GM19468 (cell line): ENCODE data around the gene DBNL.

Experiments used
- ATAC-seq: cut with Tn5 transposase; IDR thresholded peaks from one replicate; pipeline ENCODE4 v1.9.1; 2021; ENCODE audit warnings: mild to moderate bottlenecking, moderate library complexity, moderate number of reproducible peaks; ENCODE audit not compliant: unreplicated experiment; ENCODE audit errors: extremely low read depth

DBNL gene

DNA sequence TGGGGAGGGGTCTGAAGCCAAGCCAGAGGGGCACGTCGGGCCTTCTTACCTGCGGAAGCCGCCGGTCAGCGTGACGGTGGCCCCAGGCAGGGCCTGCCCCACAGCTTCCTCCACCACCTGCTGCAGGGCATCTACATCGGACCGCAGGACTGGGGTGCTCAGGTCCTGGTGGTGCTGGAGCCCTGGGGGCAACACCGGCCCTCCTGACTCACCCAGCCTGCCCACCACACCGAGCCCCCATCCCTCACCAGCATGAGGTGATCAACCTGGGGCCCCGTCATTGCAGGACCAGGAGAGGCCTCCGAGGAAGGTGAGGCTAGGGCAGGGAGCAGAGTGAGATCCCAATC is 29.8 kb downstream of the DBNL start:
- no peak for ATAC-seq

DNA sequence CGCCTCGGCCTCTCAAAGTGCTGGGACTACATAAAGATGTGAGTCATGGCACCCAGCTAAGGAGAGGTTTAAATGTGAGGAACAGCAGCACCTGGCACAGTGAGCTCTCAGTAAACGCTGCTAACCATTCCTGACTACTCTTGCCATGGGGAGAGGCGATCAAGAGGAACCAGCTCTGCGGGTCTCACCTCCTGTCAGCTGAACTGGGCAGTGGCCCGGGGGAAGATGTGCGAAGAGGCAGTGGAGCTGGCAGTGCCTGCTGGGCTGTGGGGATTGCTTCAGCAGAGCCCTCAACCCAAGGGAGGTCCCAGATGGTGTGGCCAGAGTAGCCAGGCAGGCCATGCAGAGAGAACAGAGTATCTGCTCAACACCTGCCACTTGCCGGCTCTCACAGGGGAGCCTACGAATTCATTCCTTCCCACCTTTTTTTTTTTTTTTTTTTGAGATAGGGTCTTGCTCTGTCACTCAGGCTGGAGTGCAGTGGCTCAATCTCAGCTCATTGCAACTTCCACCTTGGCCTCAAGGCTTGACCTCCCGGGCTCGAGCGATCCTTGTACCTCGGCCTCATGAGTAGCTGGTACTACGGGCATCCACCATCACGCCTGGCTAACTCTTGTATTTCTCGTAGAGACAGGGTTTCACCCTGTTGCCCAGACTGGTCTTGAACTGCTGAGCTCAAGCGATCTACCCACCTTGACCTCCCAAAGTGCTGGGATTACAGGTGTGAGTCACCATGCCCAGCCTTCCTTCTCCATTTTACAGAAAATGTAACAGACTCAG is 31.0 kb downstream of the DBNL start:
- no peak for ATAC-seq

DNA sequence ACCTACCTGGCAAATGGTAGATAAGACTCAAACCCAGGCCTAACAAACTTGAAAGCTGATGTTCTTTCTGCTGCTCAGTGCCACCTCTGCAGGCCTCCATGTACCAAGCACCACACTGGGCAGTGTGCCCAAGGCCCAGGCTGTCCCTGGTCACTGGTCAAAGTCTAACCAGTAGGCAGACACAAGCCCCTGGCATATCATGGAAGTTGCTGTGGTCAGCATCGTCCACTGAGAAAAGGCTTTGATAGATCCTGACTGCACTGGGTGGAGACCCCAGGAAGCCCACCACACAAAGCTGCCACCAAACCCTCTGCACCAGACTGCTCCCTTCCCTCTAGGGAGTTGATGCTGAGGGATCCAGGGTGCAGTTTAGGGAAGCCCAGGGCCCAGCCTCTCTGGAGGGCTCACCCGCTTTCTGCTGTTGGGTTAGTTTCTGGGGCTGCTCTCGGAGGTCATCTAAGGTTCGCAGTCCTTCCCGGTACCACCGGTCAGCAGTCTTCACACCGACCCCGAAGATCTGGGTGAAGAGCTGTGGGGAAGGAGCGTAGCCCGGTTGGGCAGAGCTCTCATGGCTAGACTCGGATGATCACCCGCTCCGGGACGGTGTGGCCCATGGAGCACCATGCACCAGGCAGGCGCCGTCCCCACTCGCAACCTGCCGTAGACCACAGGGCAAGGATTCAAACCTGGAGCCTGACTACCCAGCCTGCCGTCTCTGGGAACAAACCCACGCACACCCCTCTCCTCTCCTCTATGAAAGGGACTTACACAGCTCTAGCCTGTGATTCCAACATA is 31.8 kb downstream of the DBNL start:
- no peak for ATAC-seq

DNA sequence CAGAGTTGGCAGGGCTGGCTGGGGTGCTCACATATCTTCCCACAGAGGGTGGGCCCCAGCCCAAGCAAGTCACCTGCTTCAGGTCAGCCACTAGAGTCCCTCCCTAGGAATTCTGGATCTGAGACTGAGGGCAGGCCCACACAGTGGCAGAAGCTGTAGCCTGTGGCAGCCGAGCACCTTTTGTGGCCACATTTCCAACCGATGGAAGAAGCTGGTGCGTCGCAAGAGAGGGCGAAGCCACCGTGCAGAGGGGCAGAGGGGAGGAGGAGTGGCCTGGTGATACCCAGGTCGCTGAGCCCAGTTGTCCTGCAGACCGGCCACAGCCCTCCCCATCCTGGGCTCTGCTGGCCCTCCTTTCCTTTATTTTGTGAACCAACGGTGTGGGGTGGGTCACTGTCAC is 32.6 kb downstream of the DBNL start:
- no peak for ATAC-seq

DNA sequence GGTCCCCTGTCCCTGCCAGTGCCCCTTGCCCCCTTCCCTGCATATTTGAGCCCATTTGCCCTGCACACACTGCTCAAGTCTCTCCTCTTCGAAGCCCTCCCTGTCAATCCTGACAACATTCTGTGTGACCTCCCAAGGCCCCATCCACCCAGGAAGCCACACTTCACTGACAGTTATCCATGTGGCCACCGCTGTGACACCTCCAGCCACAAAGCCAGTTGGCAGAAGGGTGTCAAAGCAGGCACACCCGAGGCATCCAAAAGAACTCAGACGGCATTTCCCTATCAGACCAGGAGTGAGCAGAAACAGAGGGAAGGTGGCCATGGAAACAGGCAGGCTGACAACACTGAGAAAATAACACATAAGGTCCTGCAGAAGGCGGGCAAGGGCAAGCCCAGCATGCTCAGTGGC is 33.2 kb downstream of the DBNL start:
- ATAC-seq = no peak

DNA sequence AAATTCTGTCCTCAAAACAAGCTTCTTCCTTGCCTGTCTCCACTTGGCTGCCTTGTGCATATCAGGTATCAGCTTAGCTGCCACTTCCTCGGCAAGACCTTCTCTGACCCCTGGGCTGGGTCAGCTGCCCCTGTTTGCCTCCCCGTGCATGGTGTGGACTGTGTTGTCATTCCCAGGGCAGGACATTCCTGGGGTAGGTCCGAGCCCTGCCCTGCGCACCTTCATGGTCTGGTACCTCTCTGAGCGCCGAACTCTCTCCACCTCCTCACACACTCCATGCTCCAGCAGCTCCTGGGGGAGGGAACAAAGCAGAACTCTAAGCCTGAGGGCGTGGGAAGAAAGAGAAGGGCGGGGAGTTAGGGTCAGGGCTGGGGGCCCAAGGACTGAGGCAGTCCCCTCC is 34.0 kb downstream of the DBNL start:
- ATAC-seq = no peak

DNA sequence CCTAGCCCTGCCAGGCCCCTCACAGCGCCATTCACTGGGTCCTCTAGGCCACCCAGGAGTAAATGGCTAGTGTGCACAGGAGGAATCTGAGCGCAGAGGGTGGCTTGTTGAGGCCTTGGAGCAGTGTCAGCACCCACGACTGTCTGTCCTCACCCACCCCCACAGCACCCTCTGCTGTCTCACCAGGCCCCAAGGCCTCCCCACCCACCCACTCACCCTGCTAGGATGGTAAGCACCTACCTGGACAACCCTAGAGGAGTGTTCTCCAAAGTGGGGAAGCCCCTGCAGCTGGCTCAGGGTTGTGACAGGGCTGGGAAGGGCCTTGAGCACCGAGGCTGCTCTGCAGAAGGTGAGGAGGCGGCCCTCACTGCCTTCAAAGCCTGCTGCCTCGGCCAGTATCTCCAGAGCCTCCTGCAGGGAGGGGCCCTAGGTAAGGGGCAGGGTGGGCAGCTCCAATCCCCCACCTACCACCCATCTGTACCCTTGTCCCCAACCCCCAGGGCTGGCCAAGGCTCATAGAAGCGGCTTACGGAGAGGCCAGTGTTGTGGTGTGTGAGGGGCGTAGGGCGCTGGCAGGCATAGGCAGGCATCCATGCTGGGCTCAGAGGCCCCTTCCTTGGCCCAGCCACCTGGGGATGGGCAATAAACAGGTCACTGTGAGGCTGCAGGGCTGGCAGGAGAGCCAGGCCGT is 35.0 kb downstream of the DBNL start:
- no peak for ATAC-seq

DNA sequence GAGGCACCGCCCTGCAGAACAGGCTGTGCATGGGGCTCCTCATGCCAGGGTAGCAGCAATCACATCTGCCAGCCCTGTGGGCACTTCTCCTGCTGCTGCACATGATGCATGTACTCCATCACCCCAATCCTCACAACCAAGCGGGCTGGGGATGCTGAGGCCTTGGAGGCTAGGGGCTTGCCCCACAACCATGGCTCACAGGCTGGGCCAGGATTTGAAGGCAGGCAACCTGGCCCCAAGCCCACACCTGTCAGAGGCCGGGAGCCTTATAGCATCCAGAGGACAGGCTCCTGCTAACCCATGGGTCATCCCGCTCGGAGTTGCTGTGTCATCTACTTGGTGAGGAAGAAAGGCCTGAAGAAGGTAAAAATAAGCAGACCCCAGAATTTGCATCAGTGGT is 35.6 kb downstream of the DBNL start:
- no peak for ATAC-seq

DNA sequence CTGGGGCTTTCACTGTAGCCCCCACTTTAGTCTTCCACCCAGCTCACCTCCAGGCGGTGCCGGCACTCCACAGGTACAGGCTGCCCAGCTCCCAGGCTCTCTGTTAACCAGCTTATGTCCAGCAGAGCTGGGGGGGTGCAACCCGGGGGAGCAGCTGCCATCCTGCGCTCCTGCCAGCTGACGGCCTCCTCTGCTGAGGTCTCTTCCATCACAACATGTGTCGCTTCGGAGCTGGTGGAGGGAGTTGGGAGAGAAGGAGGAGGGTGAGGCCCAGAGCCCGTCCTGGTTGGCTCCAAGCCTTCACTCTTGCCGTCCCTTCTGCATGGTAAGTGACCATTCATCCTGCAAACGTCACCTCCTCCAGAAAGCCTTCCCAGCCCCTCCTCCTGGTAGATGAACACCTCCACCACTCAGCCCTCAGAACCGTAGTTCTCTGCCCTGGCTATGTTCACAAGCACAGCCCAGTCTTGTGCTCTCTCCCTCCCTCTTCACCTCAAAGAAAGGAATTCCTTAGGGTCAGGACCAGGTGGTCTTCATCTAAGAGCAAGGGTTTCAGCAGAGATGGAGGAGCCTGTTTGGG is 36.3 kb downstream of the DBNL start:
- ATAC-seq = no peak

DNA sequence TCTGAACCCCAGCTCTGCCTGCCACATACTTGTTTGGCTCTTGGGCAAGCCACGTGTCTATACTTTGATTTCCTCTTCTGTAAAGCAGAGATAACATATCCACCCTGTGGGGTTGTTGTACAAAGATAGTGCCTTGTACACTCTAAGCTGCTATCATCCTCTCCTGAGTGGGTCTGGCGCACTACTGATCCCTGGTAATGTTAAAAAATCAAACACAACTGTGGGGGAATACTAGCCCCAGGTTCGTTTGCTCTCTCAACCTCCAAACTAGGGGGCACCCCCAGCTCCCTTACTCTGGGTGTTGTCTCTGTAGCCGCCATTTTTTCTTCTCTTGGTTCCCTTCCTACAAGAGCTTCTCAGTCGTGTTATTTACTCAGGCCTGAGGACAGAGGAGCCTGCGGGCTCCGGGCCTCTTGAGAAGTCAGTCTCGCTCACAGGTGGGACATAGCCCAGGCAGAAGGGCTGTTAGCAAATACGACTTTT is 36.8 kb downstream of the DBNL start:
- ATAC-seq = no peak

DNA sequence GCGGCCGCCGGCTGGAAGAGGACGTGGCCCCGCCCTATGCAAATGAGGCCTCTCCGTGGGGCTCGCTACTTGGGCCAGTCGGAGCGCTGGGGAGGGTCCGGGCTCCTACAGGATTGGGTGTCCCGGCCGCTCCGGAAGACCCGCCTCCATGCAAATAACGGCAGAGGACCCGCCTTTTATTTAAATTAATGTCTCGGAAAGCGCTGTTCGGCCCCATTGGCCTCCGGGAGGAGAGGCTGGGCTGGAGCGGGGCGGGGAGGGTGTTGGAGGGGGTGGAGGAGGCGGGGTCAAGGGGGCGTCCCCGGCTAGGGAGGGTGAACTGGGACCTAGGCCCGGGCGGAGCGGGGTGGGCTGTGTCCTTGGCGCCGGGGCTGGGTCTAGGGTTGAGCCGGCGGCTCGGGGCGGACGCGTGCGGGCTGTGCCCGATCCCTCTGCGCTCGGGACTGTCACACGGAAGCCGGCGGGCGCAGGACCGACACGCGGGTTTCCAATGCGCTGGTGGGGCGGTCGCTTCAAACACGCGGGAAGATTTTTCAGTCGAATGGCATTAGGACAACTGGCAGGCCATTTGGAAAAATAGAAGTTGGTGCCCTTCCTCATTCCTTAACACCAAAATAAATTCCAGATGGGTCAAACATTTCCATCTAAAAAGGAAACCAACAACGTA is 38.2 kb downstream of the DBNL start:
- peak; percentile 80 for ATAC-seq

DNA sequence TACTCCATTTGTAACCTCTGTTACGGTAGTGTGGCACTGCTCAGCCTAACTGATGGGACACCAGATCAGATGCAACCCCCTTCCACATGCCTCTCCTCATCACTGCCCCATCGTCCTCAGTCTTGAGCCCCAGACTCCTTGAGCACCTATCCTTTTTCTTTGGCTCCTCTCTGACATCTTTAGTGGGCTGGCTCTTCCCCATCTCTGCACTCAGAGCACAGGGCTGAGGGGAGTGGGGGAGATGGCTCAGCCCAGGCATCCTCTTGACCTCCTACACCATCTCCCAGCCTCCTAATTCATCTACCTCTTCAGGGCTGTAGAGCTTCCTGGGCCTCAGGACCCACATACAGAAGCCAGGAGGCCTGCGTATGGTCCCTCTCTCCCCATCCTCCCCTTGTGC is 39.3 kb downstream of the DBNL start:
- no peak for ATAC-seq

DNA sequence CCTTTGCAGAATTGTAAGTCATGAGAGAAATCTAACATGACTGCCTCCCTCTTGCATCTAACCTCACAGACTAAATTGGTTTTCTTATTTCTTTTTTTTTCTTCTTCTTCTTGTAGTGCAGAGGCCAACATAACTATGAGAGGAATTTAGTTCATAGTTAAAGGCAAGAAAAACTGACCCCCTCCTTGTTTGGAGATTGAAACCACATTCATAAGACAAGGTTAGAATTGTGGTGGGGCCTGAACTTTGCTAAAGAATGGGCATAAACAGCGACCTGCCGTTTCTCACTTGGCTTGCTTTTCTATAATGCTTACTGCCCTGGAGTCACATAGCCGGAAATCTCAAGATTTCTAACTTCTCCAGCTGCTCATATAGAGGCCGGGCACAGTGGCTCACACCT is 40.2 kb downstream of the DBNL start:
- no peak for ATAC-seq

DNA sequence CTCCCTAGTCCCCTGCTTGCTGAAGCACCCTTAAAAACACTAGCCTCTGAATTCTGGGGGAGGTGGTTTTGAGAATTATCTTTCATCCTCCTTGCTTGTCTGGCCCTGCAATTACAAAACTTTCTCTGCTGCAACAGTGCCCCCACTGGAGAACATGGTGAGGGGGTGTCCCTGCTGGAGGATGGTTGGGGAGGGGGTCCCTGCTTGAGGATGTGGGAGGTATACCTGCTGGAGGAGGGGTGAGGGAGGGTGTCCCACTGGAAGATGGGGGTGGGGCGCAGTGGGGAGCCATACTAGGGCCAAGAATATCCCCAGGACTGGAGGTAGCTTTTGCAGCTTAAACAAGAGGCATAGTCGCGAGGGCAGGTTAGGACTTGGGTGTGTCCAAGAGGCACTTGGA is 41.0 kb downstream of the DBNL start:
- ATAC-seq = no peak

DNA sequence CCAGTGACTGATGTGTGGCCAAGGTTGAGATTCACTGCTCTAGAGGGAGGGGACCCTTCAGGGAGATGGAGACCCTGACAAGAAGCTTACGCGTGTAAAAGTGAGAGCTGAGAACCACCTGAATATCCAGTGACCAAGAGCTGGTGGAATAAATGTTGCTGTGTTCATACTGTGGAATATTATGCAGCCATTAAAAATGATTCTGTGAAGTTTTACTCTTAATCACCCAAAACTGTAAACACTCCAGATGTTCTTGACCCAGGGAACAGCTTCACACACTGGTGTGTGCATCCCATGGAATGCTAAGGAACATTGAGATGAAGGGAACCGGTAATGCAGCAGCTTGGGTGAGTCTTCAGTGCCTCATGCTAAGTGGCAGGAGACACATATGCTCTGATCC is 42.1 kb downstream of the DBNL start:
- ATAC-seq = no peak

DNA sequence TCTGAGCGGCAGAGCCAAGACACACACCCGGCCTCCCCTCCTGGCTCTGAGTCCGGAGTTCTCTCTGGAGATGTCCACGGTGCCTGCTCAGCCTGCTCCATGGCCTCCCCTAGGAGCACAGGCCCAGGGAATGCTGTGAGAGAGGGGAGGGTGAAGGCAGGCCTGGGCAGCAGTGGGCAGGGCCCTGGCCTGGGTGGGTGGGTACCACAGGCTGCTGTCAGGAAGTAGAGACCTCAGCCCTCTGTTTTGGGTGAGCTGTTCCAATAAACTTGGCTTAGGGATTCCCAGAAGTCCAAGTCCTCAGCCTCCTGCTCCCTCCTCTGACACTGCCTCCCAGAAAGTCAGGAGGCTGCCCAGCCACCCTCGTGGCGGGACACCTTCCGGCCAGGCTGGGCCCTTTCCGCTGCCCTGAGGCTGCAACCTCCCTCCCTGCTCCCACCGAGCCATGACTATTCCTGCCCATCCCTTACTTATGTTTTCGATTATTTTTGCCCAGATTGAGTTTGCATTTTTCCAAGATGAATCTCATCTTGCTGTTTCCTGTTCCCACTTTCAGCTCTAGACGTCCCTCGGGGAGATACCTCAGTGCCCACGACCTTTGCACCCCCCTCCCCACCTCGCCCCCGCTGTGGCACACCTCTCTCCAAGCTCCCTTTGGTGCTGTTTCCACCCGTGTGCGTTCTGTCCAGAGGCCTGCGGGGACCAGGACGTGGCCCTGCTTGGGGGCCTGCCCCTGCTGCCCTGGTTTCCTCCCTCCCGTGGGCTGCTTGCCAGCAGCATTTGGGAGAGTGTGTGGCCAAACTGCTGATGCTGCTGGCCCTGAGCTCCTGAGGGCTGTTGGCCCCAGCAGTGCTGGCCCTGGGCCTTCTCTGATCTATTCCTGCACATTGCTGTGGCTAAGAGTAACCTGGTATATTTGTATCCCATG is 43.7 kb downstream of the DBNL start:
- no peak for ATAC-seq

DNA sequence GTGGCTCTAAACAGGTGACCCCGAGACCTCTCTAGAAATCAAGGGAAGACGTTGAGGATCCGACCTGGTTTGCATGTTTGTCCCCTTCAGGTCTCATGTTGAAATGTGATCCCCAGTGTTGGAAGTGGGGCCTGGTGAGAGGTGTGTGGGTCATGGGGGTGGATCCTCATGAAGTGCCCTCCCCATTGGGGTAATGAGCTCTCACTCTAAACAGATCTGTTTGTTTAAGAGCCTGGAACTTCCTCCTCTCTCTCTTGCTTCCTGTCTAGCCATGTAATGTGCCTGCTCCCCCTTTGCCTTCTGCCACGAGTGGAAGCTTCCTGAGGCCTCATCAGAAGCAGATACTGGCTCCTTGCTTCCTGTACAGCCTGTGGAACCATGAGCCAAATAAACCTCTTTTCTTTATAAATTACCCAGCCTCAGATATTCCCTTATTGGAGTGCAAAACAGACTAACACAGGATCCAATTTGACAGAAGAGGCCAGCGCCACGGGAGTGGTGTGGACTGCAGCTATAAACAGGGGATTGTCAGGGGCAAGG is 48.7 kb downstream of the DBNL start:
- ATAC-seq = no peak

DNA sequence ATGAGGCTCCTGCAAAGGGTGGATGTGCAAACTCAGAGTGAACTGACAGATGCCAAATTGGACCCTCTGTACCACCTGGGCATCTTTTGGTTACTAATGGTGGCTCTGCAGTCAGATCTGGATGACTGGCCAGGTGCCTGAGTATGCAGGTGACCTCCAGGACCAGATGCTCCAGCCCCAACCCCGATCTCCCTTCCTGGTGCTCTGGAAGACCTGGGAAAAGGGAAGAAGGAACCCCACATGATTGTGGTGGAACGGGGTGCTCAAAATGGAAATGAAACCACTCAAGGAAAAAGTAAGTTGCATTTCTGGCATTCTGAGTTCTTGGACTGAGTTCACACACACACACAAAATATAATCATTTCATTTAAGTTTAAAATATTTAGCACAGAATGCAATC is 49.9 kb downstream of the DBNL start:
- ATAC-seq = no peak
